Limb (tissue), 2 donors: Measurements from ENCODE around the gene GPC5.

Source experiments
- DNase-seq, 2 donors: peaks; one replicate each; pipeline ENCODE4 v3.0.0-alpha.2; 2016; ENCODE audit errors: extremely low spot score in 2 of 2

The GPC5 gene

GRCh38 chr13:91454666-91455065, 56.2 kb downstream of the GPC5 start:
- DNase-seq = no peak

GRCh38 chr13:91456837-91457236, 58.4 kb downstream of the GPC5 start:
- no peak for DNase-seq

GRCh38 chr13:91459485-91459884, 61.1 kb downstream of the GPC5 start:
- no peak for DNase-seq

- no peak for DNase-seq
Observed at GRCh38 chr13:91464336-91464735, 65.9 kb downstream of the GPC5 start.

DNA sequence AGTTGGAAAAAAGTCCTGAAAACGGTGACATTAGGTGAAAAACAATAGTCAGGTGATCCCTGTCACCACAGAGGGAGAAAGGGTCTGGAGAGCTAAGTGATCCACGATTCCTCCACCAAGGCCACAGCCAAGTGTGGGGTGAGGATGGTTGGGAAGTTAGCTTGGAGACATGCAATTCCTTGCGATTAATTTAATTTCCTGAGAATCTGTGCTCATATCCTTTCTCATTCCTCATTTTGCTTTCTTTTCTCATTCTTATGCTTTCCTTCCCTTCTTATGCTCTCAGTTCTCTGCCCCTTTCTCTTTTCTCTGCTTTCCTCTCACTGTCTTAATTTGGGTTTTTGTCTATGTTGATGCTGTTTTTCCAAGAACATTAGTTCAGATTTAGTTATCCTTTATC, 68.8 kb downstream of the GPC5 start:
- no peak for DNase-seq

GRCh38 chr13:91468301-91468700, 69.9 kb downstream of the GPC5 start:
- no peak for DNase-seq

DNA sequence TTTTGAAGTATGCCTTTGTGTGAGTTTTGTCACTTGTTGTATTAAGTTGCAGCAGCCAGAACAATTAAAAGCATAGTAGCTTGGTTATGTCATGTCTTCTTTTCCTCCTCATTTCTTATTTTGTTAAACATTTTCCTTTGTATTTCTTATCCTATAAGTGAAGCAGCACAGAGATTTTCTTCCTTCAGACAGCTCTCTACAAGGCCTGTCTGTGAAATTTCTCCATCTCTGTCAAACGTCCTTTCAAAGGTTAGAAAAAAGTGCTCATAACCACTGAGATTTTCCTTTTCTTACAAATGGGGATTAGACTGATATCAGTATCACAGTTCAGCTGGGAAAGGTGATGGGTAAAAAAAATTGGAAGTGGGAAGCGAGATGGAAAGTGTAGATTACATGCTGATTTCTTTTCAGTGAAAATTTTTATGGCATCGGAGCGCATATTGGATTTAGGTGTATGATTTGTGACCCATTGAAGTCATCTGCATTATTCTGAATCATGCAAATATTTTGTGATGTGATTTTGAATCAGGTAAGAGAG, 71.7 kb downstream of the GPC5 start:
- no peak for DNase-seq

DNA sequence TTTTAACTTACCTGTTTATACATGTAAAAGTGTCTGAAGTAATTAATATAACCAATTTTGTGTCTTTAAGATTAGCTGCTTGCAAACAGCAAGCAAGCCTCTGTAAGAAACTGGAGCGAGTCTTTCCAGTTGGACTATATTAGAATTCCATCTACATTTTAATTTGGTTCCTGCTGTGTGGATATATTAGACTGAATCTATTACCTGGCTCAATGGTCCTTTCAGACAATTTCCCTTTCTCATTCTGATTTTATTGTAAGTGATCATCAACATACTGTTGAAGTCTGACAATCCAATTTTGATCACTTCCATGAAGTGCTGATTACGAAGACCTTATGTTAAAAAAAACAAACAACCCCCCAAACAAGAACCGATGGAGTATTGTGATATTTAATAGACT, 72.3 kb downstream of the GPC5 start:
- no peak for DNase-seq

DNA sequence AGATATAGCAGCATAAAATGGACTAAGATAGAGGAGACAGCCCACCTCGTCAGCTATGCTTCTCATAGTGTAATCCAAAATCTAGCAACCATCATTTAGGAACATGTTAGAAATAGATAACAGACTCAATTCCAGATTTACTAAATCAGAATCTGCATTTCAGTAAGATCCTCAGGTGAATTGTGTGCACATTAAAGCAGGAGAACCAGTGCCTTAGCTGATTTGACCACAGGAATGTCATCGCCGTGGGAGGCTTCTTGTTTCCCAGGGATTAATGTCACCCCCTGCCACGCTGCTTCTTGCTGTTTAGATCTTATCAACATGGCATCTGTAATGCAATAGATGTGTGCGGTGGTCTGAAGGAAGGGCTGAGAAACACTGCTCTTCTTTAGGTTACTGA, 84.0 kb downstream of the GPC5 start:
- no peak for DNase-seq

DNA sequence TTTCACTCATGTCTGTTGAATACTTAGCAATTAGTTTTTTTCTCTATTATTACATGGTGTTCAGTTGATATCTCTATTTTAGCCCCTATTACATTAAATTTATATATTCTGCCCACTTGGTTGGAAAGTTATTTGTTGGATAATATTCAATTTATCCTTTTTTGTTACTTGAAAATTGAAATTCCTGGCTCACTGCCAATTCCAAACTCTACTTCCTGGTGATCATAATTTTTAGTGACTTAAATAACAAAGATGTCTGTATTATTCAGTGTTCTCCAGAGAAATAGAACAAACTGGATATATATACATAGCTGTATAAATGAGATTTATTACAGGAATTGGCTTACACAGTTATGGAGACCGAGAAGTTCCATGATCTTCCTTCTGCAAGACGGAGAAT, 93.6 kb downstream of the GPC5 start:
- no peak for DNase-seq

GRCh38 chr13:91493442-91493841, 95.0 kb downstream of the GPC5 start:
- DNase-seq = no peak

DNA sequence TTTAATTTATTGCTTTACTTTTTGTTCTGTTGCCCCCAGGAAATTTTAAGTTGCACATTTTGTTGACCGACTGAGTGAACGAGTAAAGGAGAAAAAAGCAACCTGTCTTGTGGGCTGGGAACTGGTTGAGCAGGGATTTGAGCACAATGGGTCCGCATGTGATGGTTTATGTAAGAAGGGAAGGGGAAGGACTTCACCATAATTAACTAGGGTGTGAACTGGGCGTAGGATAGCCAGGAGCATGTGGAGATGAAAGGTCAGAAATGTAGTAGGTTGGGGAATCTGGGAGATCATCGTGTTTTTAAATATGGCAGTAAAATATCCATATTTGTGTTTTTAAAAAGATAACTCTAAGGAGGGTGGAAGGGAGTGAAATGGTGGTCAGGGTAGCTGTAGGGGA, 99.9 kb downstream of the GPC5 start:
- no peak for DNase-seq

DNA sequence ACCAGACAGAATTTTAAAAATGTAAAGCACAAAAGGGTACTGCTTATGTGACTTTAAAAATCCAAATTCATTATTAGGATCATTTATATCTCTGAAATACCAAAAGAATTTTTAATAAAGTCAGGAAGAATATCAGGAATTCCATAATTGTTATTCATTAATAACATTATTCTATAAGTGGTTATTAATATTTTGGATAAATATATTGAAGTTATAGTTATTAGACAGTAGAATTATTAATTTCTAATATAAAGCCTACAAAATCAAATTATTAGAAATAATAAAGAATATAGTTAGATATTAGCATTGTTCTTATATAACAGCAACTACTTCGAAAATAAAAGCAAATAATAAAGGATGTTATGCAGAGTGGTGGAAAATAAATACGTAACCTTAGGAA, 105.8 kb downstream of the GPC5 start:
- no peak for DNase-seq

- DNase-seq = no peak
Observed at GRCh38 chr13:91506759-91507158, 108.3 kb downstream of the GPC5 start.

- DNase-seq = no peak
Observed at GRCh38 chr13:91510058-91510457, 111.6 kb downstream of the GPC5 start.

- no peak for DNase-seq
Observed at GRCh38 chr13:91513790-91514189, 115.4 kb downstream of the GPC5 start.

DNA sequence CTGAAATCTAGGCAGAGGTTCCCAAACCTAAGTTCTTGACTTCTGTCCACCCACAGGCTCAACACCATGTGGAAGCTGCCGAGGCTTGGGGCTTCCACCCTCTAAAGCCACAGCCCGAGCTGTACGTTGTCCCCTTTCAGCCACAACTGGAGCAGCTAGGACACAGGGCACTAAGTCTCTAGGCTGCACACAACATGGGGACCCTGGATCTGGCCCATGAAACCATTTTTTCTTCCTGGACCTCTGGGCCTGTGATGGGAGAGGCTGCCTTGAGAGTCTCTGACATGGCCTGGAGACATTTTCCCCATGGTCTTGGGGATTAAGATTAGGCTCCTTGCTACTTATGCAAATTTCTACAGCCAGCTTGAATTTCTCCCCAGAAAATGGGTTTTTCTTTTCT, 118.4 kb downstream of the GPC5 start:
- no peak for DNase-seq

DNA sequence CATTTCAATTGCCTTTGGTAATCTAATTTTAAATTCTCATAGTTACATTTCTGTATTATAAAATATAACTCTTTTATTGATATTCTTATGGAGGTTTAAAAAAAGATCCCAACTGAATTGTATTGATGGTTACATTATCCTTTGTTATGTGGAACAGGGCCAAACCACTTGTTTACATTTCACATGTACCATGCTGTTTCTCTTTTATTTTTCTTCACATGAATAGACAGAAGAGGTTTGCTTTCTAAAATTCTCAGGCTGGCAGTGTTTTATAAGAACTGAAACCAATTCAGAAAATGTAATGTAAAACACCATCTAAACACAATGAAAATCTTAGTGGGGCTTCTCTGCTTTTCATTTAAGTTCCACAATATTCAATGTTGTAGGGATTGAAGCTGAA, 122.5 kb downstream of the GPC5 start:
- no peak for DNase-seq

- DNase-seq = peak in 1 of 2 donors; percentile 9
Observed at GRCh38 chr13:91523116-91523515, 124.7 kb downstream of the GPC5 start.

GRCh38 chr13:91526543-91527033, 128.2 kb downstream of the GPC5 start:
- DNase-seq = no peak

GRCh38 chr13:91529739-91530482, 131.5 kb downstream of the GPC5 start:
- DNase-seq = no peak

DNA sequence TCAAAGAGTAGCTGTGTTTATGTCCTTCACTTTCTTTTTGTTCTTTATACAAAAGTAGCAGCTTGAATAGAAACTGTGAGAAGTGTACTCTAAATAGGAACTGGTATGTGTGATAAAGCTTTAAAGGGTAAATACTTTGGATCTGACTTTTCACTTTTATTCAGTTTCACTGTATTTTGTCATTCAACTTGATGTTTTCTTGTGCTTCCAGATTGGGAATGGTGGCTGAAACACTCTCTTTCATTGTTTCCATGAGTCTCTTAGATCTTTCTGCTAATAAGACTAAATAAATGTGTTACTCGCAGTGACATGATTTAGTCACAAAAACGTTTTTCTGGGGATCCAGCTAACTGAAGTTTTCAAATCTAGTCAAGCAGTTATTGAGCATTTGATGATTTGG, 133.2 kb downstream of the GPC5 start:
- DNase-seq = no peak

DNA sequence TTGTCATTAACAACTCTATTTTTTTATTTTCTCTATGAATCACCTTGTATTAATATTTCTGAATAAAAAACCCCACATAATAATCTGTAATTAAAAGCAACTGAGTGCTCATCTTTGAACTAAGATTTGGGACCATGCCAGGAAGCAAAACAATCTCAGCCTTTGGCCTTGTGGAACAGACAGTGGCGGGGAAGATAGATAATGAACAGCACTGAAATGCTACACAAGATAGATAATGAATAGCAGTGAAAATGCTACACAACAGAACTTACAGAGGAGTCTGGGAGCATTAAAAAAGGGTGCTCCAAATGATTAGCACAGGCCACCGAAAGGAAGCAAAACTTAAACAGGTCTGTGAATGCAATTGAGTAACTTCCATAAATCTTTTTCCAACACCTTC, 134.9 kb downstream of the GPC5 start:
- DNase-seq = no peak
